Motor neuron (in vitro differentiated cells): ENCODE measurements around the gene MYCL. TPM values are rescaled to one million over a fixed set of nuclear protein-coding genes. Genes with fewer than 3 reads are reported as not detected.
A peak's percentile ranks its signal among the peaks of the same experiment; 100 is the strongest.

Source experiments
- ATAC-seq, 8 experiments: fragments of 200-7000 bp; cut with Tn5 transposase; replicated peaks in 6 of 8; 2 replicates each; pipeline ENCODE4 v1.8.0; 2021; ENCODE audit warnings: mild to moderate bottlenecking in 8 of 8, moderate library complexity in 8 of 8
- H3K27ac ChIP-seq, 2 donors: fragments of 250-450 bp; sonication (Bioruptor Pico); 2 replicates each; pipeline ENCODE4 v1.9.0; 2021; ENCODE audit warnings: antibody characterized with exemption in 2 of 2, mild to moderate bottlenecking in 2 of 2, moderate library complexity in 1 of 2
- H3K4me1 ChIP-seq, 2 donors: fragments of 250-450 bp; sonication (Bioruptor Pico); replicated peaks in 1 of 2; 2 replicates each; pipeline ENCODE4 v1.6.1; 2021; ENCODE audit warnings: antibody characterized with exemption in 2 of 2, mild to moderate bottlenecking in 2 of 2, moderate library complexity in 1 of 2
- H3K4me3 ChIP-seq, 5 donors: fragments of 250-450 bp; sonication (Bioruptor Pico); 2 replicates each; pipeline ENCODE4 v1.9.0; 2021; ENCODE audit warnings: antibody characterized with exemption in 5 of 5, mild to moderate bottlenecking in 5 of 5, moderate library complexity in 4 of 5
- WGBS, 10 experiments: fragments of 450-650 bp; shearing (Covaris generic); methylation state at CpG; one replicate each; pipeline ENCODE4 v1.0.0; 2022; 5-methylcytosine and 5-hydroxymethylcytosine counted together
- in situ Hi-C, 9 experiments: fragments of 400-800 bp; cut with MboI; loops; one replicate each; pipeline ENCODE4 v1.15.0; 2021; ENCODE audit warnings: low sequenced_read_pairs in 9 of 9, low pct_unique_long_range_greater_than_20kb in 2 of 9; ENCODE audit not compliant: unreplicated experiment in 9 of 9
- total RNA-seq, 8 experiments: library from RNA; unstranded; fragments of 300-600 nt; gene quantifications; 2 replicates each; pipeline versions ENCODE4 v1.2.3 to v1.2.4, GENCODE V29; 2022

Gene MYCL
- total RNA-seq, 8 experiments from 2014 or later: 0.18 to 85.1 (median 33.6) TPM

- ATAC-seq: no peak
- in situ Hi-C loops: no loop called here
- no peak overlapping the region for H3K4me3 ChIP-seq
Observed at GRCh38 chr1:39852876-39853275, 48.8 kb downstream of the MYCL start.

GRCh38 chr1:39852214-39852791 lies 49.4 kb downstream of the MYCL start:
- in situ Hi-C loops: no loop called here
- no peak overlapping the region for H3K4me3 ChIP-seq
- no peak overlapping the region for H3K27ac ChIP-seq
- peak in 1 of 8 experiments; percentile 87 for ATAC-seq
- peaks cover 6 to 7% of the 10 kb centered on the region in 2 donors for H3K4me1 ChIP-seq
- WGBS, 10 experiments: 10 to 100% (median 89%) methylated on average over 1 to 5 of the region's 5 CpGs; no CpG with 5 or more reads in 1 of the 10 experiments

More at GRCh38 chr1:39852876-39853275, 48.8 kb downstream of the MYCL start:
- Histone ChIP-seq H3K4me1 (peaks cover 5 to 12% of the 10 kb centered on the region in 2 donors), H3K27ac (no peak overlapping the region)
- 92 to 100% (median 100%) methylated on average over 1 of the region's 1 CpG; no CpG with 5 or more reads in 6 of the 10 experiments for WGBS, 10 experiments

DNA sequence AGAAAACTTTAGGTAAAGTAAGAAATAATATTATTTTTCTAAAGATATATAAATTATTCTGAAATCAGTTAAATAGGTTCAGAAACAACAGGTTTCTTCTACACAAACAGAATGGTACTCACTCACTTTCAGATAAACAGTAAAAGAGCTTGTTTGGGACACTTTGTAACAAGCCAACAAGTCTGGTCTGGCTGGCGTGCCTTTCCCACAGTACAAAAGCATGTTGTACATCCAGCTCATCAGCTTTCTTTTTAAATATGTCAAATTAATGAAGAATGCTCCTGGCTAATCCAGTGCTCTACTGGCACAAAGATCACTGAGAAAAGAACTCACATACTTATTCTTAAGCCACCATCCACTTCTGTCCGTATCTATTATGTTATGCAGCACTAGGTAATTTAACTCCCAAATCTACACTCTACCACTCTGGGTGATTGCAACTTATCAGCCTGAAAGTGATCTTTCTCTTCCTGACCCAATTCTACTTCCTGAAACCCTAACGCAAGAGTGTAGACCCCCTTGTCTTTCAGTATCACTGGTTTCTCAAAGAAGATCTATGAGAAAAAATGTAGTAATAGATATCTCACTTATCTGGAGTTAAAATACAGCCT lies 51.0 kb downstream of the MYCL start:
- in situ Hi-C loops: no loop called here
- WGBS, 10 experiments: 70 to 100% (median 100%) methylated on average over 1 to 3 of the region's 3 CpGs; no CpG with 5 or more reads in 1 of the 10 experiments
- peaks cover 6 to 10% of the 10 kb centered on the region in 2 donors for H3K4me1 ChIP-seq
- no peak overlapping the region for H3K4me3 ChIP-seq
- H3K27ac ChIP-seq: no peak overlapping the region
- no peak for ATAC-seq

DNA sequence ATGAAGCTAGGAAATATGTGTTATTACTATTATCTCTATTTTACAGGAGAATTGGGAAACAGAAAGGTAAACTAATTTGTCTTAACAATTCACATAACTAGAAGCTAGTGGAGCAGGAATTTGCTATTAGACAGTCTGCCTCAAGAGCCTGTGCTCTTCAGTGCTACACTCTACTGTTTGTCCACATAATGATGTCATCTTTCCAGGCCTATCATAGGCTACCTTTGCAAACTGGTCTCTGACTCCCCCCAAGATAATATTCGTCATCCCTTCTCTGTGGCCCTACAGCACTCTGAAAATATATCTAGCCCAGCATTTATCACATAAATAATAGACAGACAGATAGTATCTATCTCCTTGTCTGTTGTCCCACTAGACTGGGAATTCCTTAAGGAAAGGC lies 52.5 kb downstream of the MYCL start:
- in situ Hi-C loops: no loop called here
- no peak overlapping the region for H3K4me3 ChIP-seq
- H3K4me1 ChIP-seq: peaks cover 15 to 19% of the 10 kb centered on the region in 2 donors
- H3K27ac ChIP-seq: no peak overlapping the region
- ATAC-seq: peak in 1 of 8 experiments; percentile 49
- WGBS, 10 experiments: 92 to 100% (median 100%) methylated on average over 1 of the region's 1 CpG; no CpG with 5 or more reads in 4 of the 10 experiments

DNA sequence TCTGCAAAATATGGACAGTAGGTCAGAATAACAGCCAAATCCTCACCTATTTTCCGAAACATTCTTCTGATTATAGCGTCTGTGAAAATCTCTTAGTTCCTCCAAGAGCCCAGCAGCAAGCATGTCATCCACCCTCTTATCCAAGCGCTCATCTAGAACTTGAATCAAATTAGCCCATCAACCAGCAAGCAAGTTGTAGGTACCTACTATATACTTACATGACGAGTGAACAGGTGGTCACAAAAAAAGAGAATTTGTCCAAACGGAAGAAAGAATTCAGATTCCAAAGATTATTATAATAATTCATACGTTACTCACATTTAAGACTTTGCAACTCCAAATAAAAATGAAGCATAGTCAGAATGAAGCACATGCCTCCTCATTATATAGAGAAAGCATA lies 53.8 kb downstream of the MYCL start:
- 84 to 100% (median 97%) methylated on average over 1 to 6 of the region's 6 CpGs for WGBS, 10 experiments
- Histone ChIP-seq H3K4me3 (no peak overlapping the region), H3K4me1 (peaks cover 26 to 30% of the 10 kb centered on the region in 2 donors), H3K27ac (no peak overlapping the region)
- in situ Hi-C loops: no loop called here
- ATAC-seq: no peak

DNA sequence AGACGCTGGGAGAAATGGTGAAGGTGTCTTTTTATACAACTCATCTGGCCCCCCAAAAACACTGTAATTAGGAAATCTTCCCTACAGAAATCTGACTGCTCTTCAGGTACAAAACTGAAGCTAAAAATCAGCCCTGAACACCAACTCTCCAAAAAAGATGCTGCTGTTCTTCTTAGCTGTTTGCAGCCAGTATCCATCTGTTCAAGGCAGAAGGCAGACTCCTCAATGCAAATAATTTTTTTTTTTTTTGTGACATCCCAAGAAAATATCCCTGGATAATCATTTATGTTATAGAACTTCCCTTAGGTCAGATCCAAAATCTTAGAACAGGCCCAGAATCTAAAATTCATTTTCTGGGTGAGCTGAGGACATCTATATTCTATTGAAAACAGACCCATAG lies 54.9 kb downstream of the MYCL start:
- no peak for ATAC-seq
- peak overlapping the region in 1 of 2 donors; percentile 64 for H3K27ac ChIP-seq
- peaks cover 22 to 33% of the 10 kb centered on the region in 2 donors for H3K4me1 ChIP-seq
- 33 to 100% (median 92%) methylated on average over 1 of the region's 1 CpG; no CpG with 5 or more reads in 5 of the 10 experiments for WGBS, 10 experiments
- H3K4me3 ChIP-seq: no peak overlapping the region
- in situ Hi-C loops: no loop called here

- H3K27ac ChIP-seq: peak overlapping the region in 1 of 2 donors; percentile 64
- WGBS, 10 experiments: 0 to 60% (median 41%) methylated on average over 1 to 6 of the region's 7 CpGs; no CpG with 5 or more reads in 2 of the 10 experiments
- peak; percentile 95 to 99 (median 98) for ATAC-seq
Observed at GRCh38 chr1:39845569-39846566, 55.8 kb downstream of the MYCL start.

More at GRCh38 chr1:39845569-39846566, 55.8 kb downstream of the MYCL start:
- Histone ChIP-seq H3K4me3 (no peak overlapping the region), H3K4me1 (peaks cover 22 to 33% of the 10 kb centered on the region in 2 donors)
- in situ Hi-C loops: no loop called here

Other genes with a start within 250 kb of the MYCL start
- gene NT5C1A, start 229.8 kb downstream of the MYCL start, total RNA-seq: 1 to 10 TPM in 3 of 8 experiments, under 1 TPM in 2, not detected in 3; 0.22 to 2.0 (median 1.0) TPM
- 10 to 100 TPM in 5 of 8 experiments, 1 to 10 TPM in 1, under 1 TPM in 2; 0.17 to 36.8 (median 15.9) TPM for gene HPCAL4, start 210.5 kb downstream of the MYCL start, total RNA-seq
- gene PPIE, start 163.0 kb downstream of the MYCL start, total RNA-seq: 10 to 100 TPM; 45.9 to 84.5 (median 54.6) TPM
- 1 to 10 TPM in 2 of 8 experiments, under 1 TPM in 5, not detected in 1; 0.51 to 1.8 (median 0.93) TPM for gene OXCT2, start 130.6 kb downstream of the MYCL start, total RNA-seq
- 1 to 10 TPM in 4 of 8 experiments, under 1 TPM in 4; 0.20 to 3.5 (median 1.1) TPM for gene BMP8B, start 113.1 kb downstream of the MYCL start, total RNA-seq
- gene TRIT1, start 18.4 kb downstream of the MYCL start, total RNA-seq: 10 to 100 TPM; 19.5 to 57.6 (median 38.6) TPM
- gene MFSD2A, start 53.2 kb upstream of the MYCL start, total RNA-seq: 10 to 100 TPM in 5 of 8 experiments, 1 to 10 TPM in 3; 2.4 to 48.6 (median 25.8) TPM
- 100 to 1,000 TPM; 120 to 220 (median 158) TPM for gene CAP1, start 138.8 kb upstream of the MYCL start, total RNA-seq
- gene PPT1, start 195.3 kb upstream of the MYCL start, total RNA-seq: 100 to 1,000 TPM in 2 of 8 experiments, 10 to 100 TPM in 6; 46.3 to 106 (median 65.8) TPM